ENCODE results near the gene HEPHL1. TPM values are rescaled to one million over a fixed set of nuclear protein-coding genes. Genes with fewer than 3 reads are reported as not detected.

The HEPHL1 gene
- total RNA-seq, 2 experiments from 2014 or later = not detected

DNA sequence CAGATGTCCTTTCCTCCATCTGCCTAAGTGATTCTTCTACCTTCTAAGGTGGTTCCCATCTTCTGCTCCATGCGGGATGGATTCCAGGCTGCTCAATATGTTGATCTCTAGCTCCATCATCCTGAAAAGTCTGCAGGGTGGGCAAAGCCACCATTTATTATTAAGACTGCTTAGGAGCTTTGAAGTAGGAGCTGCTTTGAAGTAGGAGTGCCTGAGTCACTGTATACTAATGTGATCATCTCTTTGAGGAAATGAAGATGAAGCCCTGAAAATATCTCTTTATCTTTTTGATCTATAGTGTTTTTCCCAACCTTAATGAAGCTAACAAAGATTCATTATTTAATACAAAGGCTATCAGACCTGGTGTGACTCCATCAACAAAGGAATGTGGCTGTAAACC lies 13.1 kb downstream of the HEPHL1 start:
- no peak for DNase-seq
- no peaks in the 10 kb centered on the region for H3K9me3 Mint-ChIP-seq
- intact Hi-C loops (cut with micrococcal nuclease) = no loop called here
- CTCF ChIA-PET = no interaction called here
- H3K36me3 Mint-ChIP-seq (ENCODE audit: low read depth) = no peaks in the 10 kb centered on the region
- TF ChIP-seq, protein P1, sequence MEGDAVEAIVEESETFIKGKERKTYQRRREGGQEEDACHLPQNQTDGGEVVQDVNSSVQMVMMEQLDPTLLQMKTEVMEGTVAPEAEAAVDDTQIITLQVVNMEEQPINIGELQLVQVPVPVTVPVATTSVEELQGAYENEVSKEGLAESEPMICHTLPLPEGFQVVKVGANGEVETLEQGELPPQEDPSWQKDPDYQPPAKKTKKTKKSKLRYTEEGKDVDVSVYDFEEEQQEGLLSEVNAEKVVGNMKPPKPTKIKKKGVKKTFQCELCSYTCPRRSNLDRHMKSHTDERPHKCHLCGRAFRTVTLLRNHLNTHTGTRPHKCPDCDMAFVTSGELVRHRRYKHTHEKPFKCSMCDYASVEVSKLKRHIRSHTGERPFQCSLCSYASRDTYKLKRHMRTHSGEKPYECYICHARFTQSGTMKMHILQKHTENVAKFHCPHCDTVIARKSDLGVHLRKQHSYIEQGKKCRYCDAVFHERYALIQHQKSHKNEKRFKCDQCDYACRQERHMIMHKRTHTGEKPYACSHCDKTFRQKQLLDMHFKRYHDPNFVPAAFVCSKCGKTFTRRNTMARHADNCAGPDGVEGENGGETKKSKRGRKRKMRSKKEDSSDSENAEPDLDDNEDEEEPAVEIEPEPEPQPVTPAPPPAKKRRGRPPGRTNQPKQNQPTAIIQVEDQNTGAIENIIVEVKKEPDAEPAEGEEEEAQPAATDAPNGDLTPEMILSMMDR (IDR thresholded peaks at IDR 0.05) = no peak
- H3K27me3 Mint-ChIP-seq = peaks cover 2% of the 10 kb centered on the region
- no peak overlapping the region for H3K4me3 Mint-ChIP-seq
- POLR2A ChIA-PET = no interaction called here
- no peak for ATAC-seq
- H3K4me1 Mint-ChIP-seq (ENCODE audit: low read depth) = no peaks in the 10 kb centered on the region
- no peak overlapping the region for H3K27ac Mint-ChIP-seq

DNA sequence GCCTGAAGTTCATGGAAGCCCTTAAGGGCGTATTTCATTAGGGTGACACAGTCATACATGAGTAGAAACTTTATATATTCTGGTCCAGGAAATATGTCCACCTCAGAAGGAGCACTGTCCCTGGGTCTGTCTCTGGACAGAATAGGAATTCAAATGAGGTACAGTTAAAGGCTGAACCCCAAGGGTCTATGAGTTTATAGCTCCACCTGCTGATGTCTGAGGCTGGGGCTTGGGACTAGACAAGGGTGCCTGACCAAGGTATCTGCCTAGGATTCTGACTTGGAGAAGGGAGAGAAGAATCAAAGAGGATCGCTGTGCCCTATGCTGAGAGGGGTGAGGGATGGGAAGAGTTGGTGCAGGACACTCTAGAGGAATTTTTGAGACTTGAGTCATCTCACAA lies 14.9 kb downstream of the HEPHL1 start:
- TF ChIP-seq, protein P1 (IDR thresholded peaks at IDR 0.05) = no peak
- no peak for DNase-seq
- Mint-ChIP-seq H3K4me1 (ENCODE audit: low read depth) (no peaks in the 10 kb centered on the region), H3K9me3 (no peaks in the 10 kb centered on the region), H3K27ac (no peak overlapping the region), H3K36me3 (ENCODE audit: low read depth) (no peaks in the 10 kb centered on the region), H3K27me3 (no peaks in the 10 kb centered on the region), H3K4me3 (no peak overlapping the region)
- CTCF ChIA-PET = no interaction called here
- no peak for ATAC-seq
- intact Hi-C loops (cut with micrococcal nuclease) = no loop called here
- POLR2A ChIA-PET = no interaction called here

GRCh38 chr11:94043241-94043640 lies 22.1 kb downstream of the HEPHL1 start:
- no peak overlapping the region for H3K27ac Mint-ChIP-seq
- no peak overlapping the region for H3K4me3 Mint-ChIP-seq
- TF ChIP-seq, protein P1 (IDR thresholded peaks at IDR 0.05) = no peak
- H3K4me1 Mint-ChIP-seq (ENCODE audit: low read depth) = no peaks in the 10 kb centered on the region
- CTCF ChIA-PET = no interaction called here
- intact Hi-C loops (cut with micrococcal nuclease) = no loop called here
- DNase-seq = no peak
- H3K9me3 Mint-ChIP-seq = no peaks in the 10 kb centered on the region
- no peaks in the 10 kb centered on the region for H3K27me3 Mint-ChIP-seq
- H3K36me3 Mint-ChIP-seq (ENCODE audit: low read depth) = no peaks in the 10 kb centered on the region
- POLR2A ChIA-PET = no interaction called here
- ATAC-seq = no peak

DNA sequence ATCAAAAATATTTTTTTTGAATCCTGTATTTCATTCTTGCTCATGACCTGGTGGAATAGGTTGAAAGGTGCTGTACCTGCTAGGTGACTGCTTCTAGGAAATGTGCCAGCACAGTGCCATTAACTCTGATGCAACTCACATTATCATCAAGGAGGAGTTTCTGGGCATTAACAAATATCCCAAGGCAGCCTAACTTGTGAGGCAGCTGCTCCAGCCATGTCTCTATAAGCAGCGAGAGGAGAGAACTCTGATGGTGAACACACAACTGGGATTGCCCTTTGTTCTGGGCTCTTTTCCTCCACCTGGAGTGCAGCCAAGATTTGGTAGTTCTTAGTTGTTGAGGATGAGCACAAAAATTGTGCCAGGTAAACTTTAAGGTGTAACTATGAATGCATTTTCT lies 25.6 kb downstream of the HEPHL1 start:
- ATAC-seq = no peak
- TF ChIP-seq, protein P1 (IDR thresholded peaks at IDR 0.05) = no peak

DNA sequence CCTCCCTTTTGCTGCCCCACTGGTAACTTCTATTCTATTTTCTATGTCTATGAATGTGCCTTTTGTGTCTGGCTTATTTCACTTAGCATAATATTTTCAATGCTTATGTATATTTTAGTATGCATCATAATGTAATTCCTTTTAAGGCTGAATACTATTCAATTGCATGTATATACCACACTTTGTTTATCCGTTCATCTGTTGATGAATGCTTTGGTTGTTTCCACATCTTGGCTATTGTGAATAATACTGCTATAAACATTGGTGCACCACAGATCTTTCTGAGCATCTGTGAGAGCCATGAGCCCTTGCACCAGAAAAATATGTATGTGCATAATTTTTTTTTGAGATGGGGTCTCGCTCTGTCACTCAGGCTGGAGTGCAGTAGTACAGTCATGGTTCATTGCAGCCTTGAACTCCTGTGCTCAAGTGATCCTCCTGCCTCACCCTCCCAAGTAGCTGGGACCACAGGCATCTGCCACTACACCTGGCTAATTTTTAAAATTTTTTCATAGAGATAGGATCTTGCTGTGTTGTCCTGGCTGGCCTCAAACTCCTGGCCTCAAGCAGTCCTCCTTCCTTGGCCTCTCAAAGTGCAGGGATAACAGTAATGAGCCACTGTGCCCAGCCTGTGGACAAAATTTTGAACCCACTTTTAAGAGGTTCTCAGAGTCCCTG lies 27.0 kb downstream of the HEPHL1 start:
- POLR2A ChIA-PET = no interaction called here
- no peak overlapping the region for H3K27ac Mint-ChIP-seq
- TF ChIP-seq, protein P1 (IDR thresholded peaks at IDR 0.05) = no peak
- no peak for DNase-seq
- H3K9me3 Mint-ChIP-seq = no peaks in the 10 kb centered on the region
- no peak for ATAC-seq
- H3K4me1 Mint-ChIP-seq (ENCODE audit: low read depth) = no peaks in the 10 kb centered on the region
- intact Hi-C loops (cut with micrococcal nuclease) = no loop called here
- H3K36me3 Mint-ChIP-seq (ENCODE audit: low read depth) = no peaks in the 10 kb centered on the region
- H3K27me3 Mint-ChIP-seq = peaks cover 1% of the 10 kb centered on the region
- no peak overlapping the region for H3K4me3 Mint-ChIP-seq
- CTCF ChIA-PET = no interaction called here

More for the DNA sequence above, 25.6 kb downstream of the HEPHL1 start:
- Mint-ChIP-seq H3K27me3 (no peaks in the 10 kb centered on the region), H3K4me3 (no peak overlapping the region), H3K9me3 (no peaks in the 10 kb centered on the region), H3K4me1 (ENCODE audit: low read depth) (no peaks in the 10 kb centered on the region), H3K36me3 (ENCODE audit: low read depth) (no peaks in the 10 kb centered on the region), H3K27ac (no peak overlapping the region)
- POLR2A ChIA-PET = no interaction called here
- intact Hi-C loops (cut with micrococcal nuclease) = no loop called here
- CTCF ChIA-PET = no interaction called here
- no peak for DNase-seq

Measured in activated CD8-positive, alpha-beta T cell treated with anti-CD3 and anti-CD28 coated beads for 36 hours (primary cell).